Measurements from ENCODE around the gene TMEM44. TPM values are rescaled to one million over a fixed set of nuclear protein-coding genes. Genes with fewer than 3 reads are reported as not detected.

TMEM44 gene
- total and polyA plus RNA-seq, 2 donors (not counting 1 experiment from before 2014, with no cell fraction given): 11.0 to 14.9 TPM

- H3K36me3 ChIP-seq (ENCODE audit: control insufficient read depth, insufficient read depth, low read length): peaks cover 10% of the 10 kb centered on the region
- no peaks in the 10 kb centered on the region for H3K4me1 ChIP-seq (ENCODE audit: control insufficient read depth, extremely low read depth, insufficient read depth, low read length)
- H3K9me3 ChIP-seq (ENCODE audit: control insufficient read depth, insufficient read depth, low read depth, low read length): no peaks in the 10 kb centered on the region
- no peaks in the 10 kb centered on the region for H3K79me2 ChIP-seq (ENCODE audit: control insufficient read depth, insufficient read depth, low read length)
- no peak for TF ChIP-seq CTCF (conservative IDR thresholded peaks at IDR 0.05 in 1 of 2, IDR thresholded peaks at IDR 0.05 in 1 of 2; ENCODE audit: low read depth in 1 of 2, low read length in 2 of 2)
- TF ChIP-seq EZH2 (IDR thresholded peaks at IDR 0.05; ENCODE audit: low read length, missing control alignments): no peak
- H3K27ac ChIP-seq (ENCODE audit: insufficient read depth, low read length): no peak overlapping the region
- no peaks in the 10 kb centered on the region for H4K20me1 ChIP-seq (ENCODE audit: control insufficient read depth, extremely low read depth, insufficient read depth, low read length)
- H3K27me3 ChIP-seq (ENCODE audit: control insufficient read depth, insufficient read depth, low read length): no peaks in the 10 kb centered on the region
- no peak for DNase-seq (ENCODE audit: low read depth in 2 of 2)
- no peak overlapping the region for H3K4me2 ChIP-seq (ENCODE audit: extremely low read depth, insufficient read depth, low read length)
- H2AFZ ChIP-seq (ENCODE audit: low read length): no peak overlapping the region
- no peak overlapping the region for H3K9ac ChIP-seq (ENCODE audit: insufficient read depth, low read length)
- H3K4me3 ChIP-seq (replicated peaks in 1 of 4; ENCODE audit: control extremely low read depth in 1 of 4, insufficient read depth in 1 of 4, low read depth in 3 of 4, low read length in 4 of 4): no peak overlapping the region
Observed at GRCh38 chr3:194657439-194657838, 24.2 kb upstream of the TMEM44 start.

GRCh38 chr3:194654443-194654842 lies 21.2 kb upstream of the TMEM44 start:
- H3K4me1 ChIP-seq (ENCODE audit: control insufficient read depth, extremely low read depth, insufficient read depth, low read length): no peaks in the 10 kb centered on the region
- H3K36me3 ChIP-seq (ENCODE audit: control insufficient read depth, insufficient read depth, low read length): peaks cover 14% of the 10 kb centered on the region
- H3K9ac ChIP-seq (ENCODE audit: insufficient read depth, low read length): no peak overlapping the region
- no peaks in the 10 kb centered on the region for H3K79me2 ChIP-seq (ENCODE audit: control insufficient read depth, insufficient read depth, low read length)
- no peak for TF ChIP-seq EZH2 (IDR thresholded peaks at IDR 0.05; ENCODE audit: low read length, missing control alignments)
- no peak overlapping the region for H3K4me2 ChIP-seq (ENCODE audit: extremely low read depth, insufficient read depth, low read length)
- no peak overlapping the region for H3K4me3 ChIP-seq (replicated peaks in 1 of 4; ENCODE audit: control extremely low read depth in 1 of 4, insufficient read depth in 1 of 4, low read depth in 3 of 4, low read length in 4 of 4)
- no peak overlapping the region for H2AFZ ChIP-seq (ENCODE audit: low read length)
- DNase-seq (ENCODE audit: low read depth in 2 of 2): no peak
- no peak overlapping the region for H3K27ac ChIP-seq (ENCODE audit: insufficient read depth, low read length)
- H3K27me3 ChIP-seq (ENCODE audit: control insufficient read depth, insufficient read depth, low read length): no peaks in the 10 kb centered on the region
- H4K20me1 ChIP-seq (ENCODE audit: control insufficient read depth, extremely low read depth, insufficient read depth, low read length): no peaks in the 10 kb centered on the region
- no peaks in the 10 kb centered on the region for H3K9me3 ChIP-seq (ENCODE audit: control insufficient read depth, insufficient read depth, low read depth, low read length)

- Histone ChIP-seq H3K27ac (ENCODE audit: insufficient read depth, low read length) (no peak overlapping the region), H2AFZ (ENCODE audit: low read length) (no peak overlapping the region), H3K9me3 (ENCODE audit: control insufficient read depth, insufficient read depth, low read depth, low read length) (no peaks in the 10 kb centered on the region), H3K9ac (ENCODE audit: insufficient read depth, low read length) (no peak overlapping the region), H4K20me1 (ENCODE audit: control insufficient read depth, extremely low read depth, insufficient read depth, low read length) (no peaks in the 10 kb centered on the region), H3K4me3 (replicated peaks in 1 of 4; ENCODE audit: control extremely low read depth in 1 of 4, insufficient read depth in 1 of 4, low read depth in 3 of 4, low read length in 4 of 4) (no peak overlapping the region), H3K4me2 (ENCODE audit: extremely low read depth, insufficient read depth, low read length) (no peak overlapping the region), H3K36me3 (ENCODE audit: control insufficient read depth, insufficient read depth, low read length) (peaks cover 11% of the 10 kb centered on the region), H3K4me1 (ENCODE audit: control insufficient read depth, extremely low read depth, insufficient read depth, low read length) (no peaks in the 10 kb centered on the region), H3K79me2 (ENCODE audit: control insufficient read depth, insufficient read depth, low read length) (no peaks in the 10 kb centered on the region), H3K27me3 (ENCODE audit: control insufficient read depth, insufficient read depth, low read length) (no peaks in the 10 kb centered on the region)
- TF ChIP-seq EZH2 (IDR thresholded peaks at IDR 0.05; ENCODE audit: low read length, missing control alignments) (no peak), CTCF (conservative IDR thresholded peaks at IDR 0.05 in 1 of 2, IDR thresholded peaks at IDR 0.05 in 1 of 2; ENCODE audit: low read depth in 1 of 2, low read length in 2 of 2) (no peak)
- DNase-seq (ENCODE audit: low read depth in 2 of 2): no peak
Observed at GRCh38 chr3:194647747-194648146, 14.5 kb upstream of the TMEM44 start.

Data from fibroblast of lung (primary cell).